Left hindlimb (tissue), 1 donor: ENCODE results near the gene PLEKHM3.
A peak's percentile ranks its signal among the peaks of the same experiment; 100 is the strongest.
"Not testable (repeated sequence)": the region's sequence is repeated elsewhere in the genome, so short reads cannot be mapped to it uniquely, and the experiment has no call there.

Source experiments
- DNase-seq: peaks from one replicate; pipeline ENCODE4 v3.0.0-alpha.2; 2018

PLEKHM3 gene

DNA sequence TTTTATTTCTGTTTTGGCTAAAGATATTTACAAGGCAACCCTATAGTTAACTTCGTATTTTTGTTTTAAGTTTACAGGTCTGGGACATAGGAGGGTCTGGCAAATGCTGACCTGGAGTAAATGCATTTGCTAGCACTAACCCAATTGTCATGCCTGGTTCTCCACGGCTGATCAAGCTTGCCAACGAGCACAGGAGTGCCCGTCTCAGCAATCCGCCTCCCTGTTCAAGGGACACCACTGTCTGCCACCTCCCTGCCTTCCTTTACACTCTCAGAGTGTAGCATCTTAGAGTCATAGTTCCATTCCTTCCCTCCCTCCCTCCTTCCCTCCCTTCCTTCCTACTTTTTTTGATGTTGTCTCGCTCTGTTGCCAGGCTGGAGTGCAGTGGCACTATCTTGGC, 104.6 kb downstream of the PLEKHM3 start:
- no peak for DNase-seq

DNA sequence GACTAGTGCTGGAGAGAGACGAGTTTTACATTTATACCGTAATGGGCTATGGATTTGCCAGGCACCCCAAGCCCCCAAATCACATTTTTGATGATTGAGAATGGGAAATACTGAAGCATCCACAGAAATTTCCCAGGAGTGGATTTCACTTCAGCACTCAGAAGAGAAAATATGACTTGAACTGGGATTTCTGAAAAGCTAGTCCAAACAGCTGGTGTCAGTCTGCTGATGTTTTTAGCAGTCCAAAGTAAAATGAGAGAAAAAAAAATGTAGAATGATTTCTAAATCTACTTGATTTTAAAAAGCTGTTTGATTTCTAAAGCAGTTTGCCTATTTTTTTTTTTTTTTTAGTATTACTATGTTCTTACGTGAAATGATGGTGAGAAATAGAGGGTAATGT, 105.0 kb downstream of the PLEKHM3 start:
- DNase-seq: no peak

GRCh38 chr2:207919164-207919919, 106.0 kb downstream of the PLEKHM3 start:
- no peak for DNase-seq

DNA sequence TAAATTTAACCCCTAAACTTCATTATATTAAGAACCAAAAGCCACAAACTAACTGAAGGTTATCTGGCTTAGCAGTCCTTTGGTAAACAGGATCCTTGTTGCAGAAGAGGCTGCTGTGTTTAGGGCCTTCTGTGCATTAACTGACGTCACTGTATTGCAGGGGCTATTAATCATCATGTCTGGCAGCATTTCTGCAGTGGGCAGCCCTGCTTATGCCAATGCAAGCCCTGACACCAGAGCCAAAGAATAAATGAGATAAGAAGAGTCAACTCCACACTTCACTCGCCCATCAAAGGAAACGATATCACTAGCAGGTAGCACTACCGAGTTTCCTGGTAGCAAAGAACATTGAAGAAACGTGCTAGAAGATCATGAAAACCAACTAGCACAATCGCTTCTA, 110.6 kb downstream of the PLEKHM3 start:
- DNase-seq: no peak

GRCh38 chr2:207913772-207914358, 111.5 kb downstream of the PLEKHM3 start:
- DNase-seq: no peak

DNA sequence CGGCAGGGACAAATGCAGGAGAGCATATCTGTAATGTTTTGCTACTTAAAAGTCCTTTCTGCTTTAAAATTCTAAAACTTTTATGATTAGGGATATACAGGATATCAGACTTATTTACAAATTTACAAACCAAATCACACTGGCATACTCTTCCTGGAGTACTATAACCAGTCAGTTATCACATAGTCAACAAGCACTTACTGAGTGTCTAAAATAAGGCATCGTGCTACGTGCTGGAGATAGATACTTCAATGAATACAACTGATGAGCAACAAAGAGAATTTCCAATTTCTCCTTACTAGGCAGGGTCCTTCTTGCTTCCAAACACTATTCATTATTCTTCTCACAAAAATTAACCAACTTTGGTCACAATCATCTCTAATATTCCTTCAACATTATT, 113.5 kb downstream of the PLEKHM3 start:
- no peak for DNase-seq

GRCh38 chr2:207911215-207911614, 114.1 kb downstream of the PLEKHM3 start:
- DNase-seq: no peak

- not testable (repeated sequence) for DNase-seq
These were observed 118.8 kb downstream of the PLEKHM3 start for GRCh38 chr2:207906495-207906894.

DNA sequence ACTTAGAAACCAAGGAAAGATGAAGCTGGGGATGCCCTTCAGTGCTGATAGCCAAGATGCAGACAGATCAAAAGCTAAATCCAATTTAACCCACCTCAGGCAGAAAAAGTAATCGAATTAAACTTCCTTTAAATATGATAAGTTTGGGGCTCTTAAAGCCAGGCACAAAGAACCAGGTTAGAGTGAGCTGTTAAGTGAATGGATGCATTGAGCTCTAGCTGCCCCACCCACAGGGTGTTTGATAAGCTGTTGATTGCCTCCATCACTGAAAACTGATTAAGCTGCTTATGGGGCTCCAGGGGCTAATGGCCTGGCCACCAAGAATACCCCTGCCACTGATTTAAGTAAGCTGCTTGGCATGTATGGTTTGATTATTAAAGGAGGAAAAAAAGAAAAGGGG, 119.8 kb downstream of the PLEKHM3 start:
- DNase-seq: no peak

DNA sequence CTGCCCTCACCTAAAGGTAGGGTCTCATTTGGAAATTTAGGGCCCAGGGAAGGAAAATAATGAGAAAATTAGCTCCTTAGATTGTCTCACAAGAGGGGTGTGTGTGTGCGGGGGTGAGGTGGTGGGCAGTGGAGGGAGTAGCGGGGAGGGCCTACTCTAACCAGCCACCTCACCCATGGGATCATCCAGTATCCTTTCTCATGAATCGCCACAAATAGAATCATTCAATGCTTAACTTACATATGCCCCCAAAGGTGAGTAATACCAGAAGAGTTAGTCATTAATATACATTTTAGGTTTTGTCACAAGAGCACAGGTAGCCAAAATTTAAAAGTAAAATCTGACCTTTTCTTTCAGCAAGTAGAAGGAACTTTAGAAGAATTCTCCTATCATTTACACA, 122.1 kb downstream of the PLEKHM3 start:
- DNase-seq: no peak

DNA sequence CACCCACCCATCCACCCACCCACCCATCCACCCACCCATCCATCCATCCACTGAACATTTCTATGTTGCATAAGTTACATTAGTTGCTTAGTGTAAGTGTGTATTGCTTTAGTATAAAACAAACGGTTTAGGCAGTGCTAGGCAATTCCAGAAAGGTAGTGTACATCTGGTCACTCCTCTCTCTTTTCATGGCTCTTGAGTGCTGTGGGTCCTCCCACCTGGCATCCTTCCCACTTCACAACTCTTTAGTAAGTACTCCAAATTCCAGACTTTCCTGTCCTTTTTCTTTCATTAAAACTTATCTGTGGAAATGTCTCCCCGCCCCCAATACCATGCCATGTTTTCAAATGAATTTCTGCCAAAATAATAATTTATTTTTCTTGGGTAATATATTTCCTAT, 122.5 kb downstream of the PLEKHM3 start:
- no peak for DNase-seq

DNA sequence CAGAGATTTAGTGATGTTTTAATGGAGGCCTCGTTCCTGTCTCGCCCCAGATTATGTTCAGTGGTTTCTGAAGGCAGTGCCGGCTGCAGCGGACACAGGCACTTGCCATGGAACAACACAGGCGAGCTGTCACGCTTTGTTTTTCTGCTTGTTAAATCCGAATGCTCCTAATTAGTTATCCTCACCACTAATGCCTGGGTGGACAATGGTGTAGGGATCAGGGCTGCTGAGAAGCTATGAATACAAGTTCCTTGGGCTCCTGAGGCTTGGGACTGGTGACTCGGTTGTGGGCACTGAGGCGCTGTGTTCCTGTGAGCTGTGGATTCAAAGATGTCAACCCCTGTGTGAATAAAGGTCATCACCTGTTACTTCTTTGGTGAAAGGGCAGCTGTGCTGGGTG, 123.5 kb downstream of the PLEKHM3 start:
- no peak for DNase-seq

GRCh38 chr2:207901401-207901800, 123.9 kb downstream of the PLEKHM3 start:
- no peak for DNase-seq

DNA sequence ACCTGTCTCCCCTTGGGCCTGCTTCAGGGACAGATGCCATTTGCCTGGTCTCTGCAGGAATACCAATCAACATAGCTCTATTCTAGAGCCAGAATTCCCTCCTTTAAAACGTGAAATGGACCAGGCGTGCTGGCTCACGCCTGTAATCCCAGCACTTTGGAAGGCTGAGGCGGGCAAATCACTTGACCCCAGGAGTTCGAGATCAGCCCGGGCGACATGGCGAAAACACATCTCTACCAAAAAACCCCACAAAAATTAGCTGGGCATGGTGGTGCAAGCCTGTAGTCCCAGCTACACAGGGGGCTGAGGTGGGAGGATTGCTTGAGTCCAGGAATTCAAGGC, 127.0 kb downstream of the PLEKHM3 start:
- DNase-seq: no peak

GRCh38 chr2:207897541-207898353, 127.6 kb downstream of the PLEKHM3 start:
- no peak for DNase-seq

DNA sequence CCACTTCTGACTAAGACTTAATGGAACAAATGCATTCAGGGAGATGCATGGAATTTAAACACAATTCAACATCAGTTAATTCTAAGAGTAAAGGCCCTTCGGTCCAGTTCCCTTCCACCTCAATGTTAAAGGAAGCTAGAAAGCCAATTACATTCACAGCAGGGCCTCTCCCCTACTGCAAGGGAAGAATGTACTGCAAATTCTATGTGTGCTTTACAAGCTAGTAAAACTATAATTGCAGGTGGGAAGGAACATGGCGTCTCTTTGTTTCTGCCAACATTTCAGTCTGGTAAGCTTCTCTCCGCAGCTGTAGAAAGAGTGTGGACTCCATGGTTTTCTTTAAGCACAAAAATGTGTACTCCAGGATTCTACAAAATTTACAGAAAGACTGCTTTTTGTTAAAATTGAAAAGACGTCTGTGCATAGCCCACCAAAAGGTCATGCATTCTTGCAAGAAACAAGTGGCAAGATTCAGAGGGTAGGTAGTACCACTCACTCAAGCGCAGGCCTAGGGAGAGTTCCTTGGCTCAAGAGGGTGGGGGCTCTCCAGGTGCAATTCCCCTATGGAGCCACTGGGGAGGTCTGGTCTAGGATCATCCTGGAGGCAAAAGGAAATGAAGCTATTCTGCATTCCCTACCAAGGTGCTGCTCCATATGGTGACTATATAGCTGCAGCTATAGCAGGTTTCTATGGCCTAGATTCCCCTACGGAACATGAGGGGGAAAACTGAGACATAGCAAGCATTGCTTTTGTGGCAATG, 128.6 kb downstream of the PLEKHM3 start:
- no peak for DNase-seq

GRCh38 chr2:207895274-207895860, 130.0 kb downstream of the PLEKHM3 start:
- no peak for DNase-seq

GRCh38 chr2:207892716-207893402, 132.5 kb downstream of the PLEKHM3 start:
- peak; percentile 47 for DNase-seq

- no peak for DNase-seq
These were observed 134.1 kb downstream of the PLEKHM3 start for GRCh38 chr2:207891086-207891844.

- no peak for DNase-seq
These were observed 137.8 kb downstream of the PLEKHM3 start for GRCh38 chr2:207887500-207887899.

DNA sequence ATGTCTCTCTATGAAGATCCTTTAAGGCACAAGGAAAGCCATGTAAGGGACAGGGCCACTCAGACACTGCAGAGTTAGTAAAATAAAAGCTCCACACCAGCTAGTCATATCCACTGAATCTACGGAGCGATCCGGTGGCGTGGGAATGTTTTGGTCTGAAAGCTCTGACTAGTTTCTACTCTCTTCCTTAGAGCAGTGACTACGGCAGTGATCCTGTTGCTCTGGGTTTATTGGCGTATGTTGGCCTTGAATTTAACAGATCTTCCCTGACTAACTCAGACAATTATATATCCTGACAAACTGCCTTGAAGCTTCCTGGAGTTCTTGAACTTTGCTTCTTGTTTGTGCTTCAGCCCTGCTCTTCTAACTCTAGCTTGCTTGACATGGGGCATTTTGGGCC, 140.3 kb downstream of the PLEKHM3 start:
- DNase-seq: no peak
